Stimulated activated CD8-positive, alpha-beta memory T cell treated with anti-CD3 and anti-CD28 coated beads, Interleukin-4, amount 100 ng/mL, for 4 hours (primary cell): Measurements from ENCODE around the gene CXCR6.
A peak's percentile ranks its signal among the peaks of the same experiment; 100 is the strongest.
"Not testable (repeated sequence)": the region's sequence is repeated elsewhere in the genome, so short reads cannot be mapped to it uniquely, and the experiment has no call there.

ENCODE experiments used
- DNase-seq, 2 donors: peaks; one replicate each; pipeline ENCODE4 v3.0.0-alpha.2; 2020; ENCODE audit warnings: low read depth in 2 of 2, low spot score in 1 of 2

Gene CXCR6

DNA sequence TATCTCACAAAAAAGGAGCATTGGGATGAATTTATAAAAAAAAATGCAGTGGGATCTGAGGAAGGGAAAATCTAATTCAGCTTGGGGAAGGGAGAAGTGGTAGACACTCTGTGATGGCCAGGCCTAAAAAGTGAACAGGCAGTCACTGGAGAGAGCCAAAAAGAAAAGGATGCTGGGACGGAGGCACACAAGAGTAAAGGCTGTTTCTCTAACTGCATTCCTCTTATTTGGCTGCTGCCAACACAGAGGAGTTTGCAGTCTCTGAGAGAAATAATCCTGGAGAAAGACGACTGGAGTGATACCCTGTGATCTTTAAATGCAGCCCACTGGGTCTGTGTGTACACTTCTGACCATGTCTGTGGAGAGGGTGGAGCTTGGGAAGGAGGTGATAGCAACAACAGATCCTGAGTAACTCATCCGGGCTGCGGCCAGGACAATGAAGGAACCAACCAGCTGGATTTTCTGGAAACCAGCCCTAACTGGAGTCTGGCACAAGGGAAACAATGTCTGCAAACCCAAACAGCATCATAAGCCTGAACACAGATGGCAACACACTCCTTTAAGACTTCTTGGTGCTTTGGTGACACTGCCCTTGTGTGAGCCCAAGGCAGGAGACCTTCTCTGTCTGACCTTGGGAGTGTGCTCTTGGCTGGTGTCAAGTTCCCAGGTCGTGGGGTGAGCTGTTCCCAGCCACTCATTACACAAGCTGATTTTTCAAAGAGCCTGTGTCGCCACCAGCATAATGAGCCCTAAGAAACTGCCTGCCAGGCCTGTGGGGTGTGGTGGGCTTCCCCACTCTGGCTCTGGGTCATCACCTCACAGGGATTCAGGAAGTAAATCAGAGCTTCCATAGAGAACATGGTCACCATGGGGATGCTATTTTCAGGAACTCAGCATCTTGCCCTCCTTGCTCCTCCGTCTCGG lies 44.4 kb downstream of the CXCR6 start:
- DNase-seq, result no peak

DNA sequence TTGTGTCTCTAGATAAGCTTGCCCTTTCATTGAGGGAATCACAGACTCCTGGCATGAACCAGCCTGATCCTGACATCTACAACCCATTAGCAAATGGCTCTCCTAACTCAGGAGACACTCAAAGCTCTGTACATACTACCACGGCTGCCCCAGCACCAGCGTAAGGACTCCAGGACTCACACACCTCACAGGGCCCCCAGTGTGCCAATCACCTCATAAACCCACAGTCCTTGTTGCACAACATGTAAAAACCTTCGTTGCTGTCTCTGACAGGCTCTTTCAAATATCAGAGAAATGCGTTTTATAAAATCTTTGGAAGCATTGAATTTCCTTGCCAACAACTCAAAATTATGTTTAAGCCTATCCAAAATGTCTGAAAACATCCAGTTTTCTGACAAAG lies 45.1 kb downstream of the CXCR6 start:
- DNase-seq, result no peak

DNA sequence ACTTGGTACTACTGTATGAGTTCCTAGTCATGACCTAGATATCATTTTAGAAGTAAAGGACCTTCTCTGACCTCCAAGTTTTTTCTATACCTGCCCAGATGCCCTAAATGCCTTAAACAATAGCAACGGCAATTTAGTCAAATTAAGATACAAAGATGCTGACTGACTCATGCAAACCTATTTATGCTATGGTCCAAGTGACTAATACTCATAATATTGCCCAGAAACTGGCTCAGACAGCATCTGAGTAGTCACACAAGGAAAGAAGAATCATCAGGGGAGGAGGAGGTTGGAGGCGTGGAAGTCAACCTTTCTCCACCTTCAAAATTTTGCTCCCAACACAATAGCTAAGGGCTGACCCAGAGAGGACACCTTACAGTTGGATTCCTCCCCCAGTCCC lies 45.5 kb downstream of the CXCR6 start:
- no peak for DNase-seq

DNA sequence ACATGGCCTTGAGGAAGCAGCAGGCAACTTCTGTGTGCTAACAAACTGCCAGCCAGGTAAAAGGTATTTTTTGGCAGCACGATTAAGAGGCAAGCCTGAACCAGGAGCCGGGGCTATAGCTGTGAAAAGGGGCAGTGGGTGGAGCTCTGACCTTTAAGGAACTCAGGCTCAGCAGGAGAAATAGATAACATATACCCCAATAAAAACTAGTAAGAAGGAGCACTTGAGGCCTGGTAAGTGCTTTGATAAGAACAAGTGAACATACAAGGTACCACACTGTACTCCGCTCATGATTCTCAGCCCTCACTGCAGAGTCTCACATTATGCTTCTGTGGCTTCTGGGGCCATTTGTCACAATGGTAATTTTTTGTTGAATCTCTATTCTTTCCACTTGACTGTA lies 46.9 kb downstream of the CXCR6 start:
- no peak for DNase-seq

DNA sequence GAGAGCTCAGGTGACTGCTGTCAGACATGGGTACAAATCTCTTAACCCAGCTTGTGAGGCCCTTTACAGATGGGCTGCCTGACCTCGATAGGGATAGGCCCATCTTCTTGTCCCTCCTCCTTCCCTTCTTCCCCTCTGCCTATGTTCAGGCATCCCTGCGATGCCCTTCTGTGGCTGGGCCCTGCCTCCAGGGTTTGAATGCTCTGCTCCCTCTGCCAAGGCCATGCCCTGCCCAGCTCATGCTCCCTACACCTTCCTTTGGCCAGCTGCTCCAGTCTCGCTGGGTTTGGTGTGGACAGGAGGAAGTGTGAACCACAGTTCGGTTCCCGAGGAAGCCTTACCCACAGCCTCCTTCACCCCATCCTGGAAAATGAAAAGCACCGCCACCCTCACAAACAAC lies 48.1 kb downstream of the CXCR6 start:
- DNase-seq, result no peak

DNA sequence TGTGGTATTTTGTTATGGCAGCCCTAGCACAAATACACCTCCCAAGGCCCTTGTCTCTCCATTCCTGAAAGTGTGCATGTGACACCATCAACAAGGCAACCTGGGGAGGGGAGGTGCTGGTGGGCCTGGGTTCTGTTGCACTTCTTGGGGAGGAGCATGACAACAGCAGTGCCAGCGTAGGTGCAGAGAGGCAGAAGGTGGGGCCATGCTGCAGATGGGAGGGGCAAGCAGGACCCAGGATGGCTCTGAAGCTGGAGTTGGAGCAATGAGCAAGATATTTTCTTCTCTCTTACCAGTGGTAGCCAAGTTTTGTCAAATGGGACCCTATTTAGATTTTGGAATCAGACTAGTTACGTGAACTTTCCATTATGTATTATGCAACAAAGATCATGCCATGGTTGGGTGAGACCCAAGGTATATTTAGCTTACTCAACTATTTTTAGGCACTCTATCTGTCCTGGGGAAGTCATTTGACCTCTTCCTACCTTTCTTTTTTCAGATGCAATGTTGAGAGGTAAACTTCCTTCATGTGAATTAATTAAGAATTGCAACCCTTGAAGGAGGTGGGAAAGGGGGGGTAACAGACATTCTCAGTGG lies 49.0 kb downstream of the CXCR6 start:
- no peak for DNase-seq

DNA sequence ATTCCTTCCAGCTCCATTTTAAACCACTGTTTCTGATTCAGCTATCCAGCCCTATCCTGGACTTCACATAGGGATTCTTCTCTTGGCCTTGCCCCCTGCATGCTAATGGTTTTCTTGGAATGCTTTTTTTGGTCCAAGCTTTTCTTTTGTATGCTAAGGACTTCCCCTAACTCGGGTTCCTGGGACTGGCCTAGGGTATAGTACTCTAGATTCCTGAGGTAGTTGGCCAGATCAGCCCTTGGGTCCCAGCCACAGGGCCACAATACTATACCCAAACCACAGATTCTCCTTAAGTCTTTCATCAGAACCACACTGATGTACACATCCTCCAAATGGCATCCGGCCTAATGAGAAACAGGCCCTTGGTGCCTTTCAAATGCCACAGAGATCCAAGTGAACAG lies 49.6 kb downstream of the CXCR6 start:
- no peak for DNase-seq

DNA sequence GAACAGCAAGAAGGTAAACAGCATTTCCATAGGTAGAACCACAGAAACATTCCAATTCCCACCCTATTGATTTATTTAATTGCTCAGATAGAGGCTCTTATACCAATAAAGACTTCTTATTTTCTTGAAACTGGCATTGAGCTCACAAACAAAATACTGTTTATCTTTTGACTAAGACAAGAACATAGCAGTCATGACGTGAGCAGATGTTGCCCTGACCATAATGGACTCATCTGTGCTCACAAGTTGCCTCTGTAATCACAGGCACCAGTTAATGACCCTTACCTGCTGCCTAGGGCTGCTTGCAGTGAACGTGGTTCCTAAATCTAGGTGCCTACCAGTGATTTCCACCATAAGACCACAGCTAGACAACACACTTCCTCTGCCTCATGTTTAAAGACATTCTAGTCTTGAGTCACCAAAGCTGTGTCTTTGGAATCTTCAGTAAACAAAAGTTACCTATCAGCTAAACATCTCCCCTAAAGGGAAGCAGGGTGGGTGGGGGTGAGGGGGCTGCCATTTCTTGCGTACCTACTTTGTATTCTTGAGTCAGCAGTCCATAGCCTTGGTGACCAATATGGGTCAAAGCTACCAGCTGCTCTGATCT lies 50.3 kb downstream of the CXCR6 start:
- DNase-seq, result peak in 1 of 2 donors; percentile 40

DNA sequence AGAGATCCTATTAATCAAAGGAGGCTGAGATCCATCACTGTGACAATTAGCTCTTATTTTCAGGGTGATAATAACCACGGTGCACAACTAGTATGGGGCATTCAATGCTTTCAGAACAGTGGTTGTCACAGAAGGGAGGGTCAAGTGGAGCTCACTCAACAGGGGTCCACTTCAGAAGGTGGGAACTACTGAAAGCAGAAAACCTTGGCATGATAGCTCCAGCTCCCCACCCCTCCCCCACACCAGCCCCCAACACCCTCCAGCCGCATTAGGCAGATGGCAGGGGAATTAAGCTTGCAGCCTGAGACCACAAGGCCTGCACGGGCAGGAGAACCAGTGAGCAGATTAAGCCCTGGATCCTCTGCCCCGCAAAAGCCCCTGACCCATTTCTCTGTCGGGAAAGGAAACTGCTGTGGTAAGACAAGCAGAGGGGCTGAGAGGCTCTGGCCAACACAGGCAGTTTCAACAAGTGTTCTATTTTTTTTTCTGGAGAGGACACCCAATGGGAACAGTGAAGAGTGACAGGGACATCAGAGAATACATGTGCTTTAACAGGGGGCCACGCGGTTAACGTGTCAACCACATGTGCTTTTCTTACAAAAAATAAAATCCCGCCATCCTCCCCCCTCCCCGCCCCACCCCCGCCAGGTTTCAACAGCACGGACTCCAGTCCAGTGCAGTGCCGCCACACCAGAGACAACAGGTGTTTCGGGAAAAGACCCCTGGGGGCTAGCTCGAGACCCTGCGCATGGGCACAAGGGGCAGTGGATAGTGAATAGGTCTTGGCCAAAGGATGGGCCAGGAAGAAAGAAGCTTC lies 51.4 kb downstream of the CXCR6 start:
- DNase-seq, result peak; percentile 31 to 46

DNA sequence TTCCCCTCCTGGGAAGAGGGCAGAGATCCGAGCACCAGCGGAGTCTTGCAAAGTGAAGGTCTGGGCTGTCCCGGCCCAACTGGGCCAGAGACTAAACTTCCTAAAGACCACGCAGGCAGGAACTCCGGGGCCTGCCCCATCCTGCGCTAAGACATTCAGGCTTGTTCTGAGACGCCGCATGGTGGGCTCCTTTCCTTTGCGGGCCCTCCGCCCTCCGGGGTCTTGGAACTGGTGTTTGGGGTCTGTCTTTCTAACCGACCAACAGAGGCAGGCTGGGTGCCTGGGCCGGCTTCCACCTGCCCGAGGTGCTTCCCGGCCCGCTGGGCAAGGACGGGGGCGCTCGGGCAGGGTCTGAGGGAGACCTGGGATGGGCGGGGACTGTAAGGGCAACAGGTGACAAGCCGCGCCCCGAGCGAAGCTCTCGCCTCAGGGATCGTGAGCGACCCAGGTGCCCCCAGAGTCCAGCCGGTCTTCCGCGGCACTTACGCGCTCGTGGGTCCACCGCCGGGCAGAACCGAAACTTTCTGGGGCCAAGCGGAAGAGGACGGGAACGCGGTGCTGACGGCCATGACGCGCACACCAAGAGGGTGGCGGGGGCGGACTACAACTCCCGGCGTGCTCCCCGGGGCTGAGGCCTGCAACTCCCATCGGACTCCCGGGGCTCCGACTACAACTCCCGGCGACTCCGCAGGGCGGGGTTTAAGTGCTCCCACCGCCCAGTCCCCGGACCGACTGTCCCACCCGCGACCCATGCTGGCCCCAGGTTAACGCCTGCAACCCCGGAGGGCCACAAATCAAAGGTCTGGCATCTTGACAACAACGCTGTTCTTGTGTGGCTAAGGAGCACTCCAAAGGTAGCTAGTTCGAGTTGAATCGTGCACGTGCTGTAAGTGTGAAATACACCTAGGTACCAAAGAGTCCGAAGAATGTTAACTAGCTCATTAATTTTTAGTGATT lies 52.2 kb downstream of the CXCR6 start, which contains the start of gene FYCO1:
FYCO1 (minus strand) TSS at position 589 of the 957 bp plus-strand sequence. CDS start 10,914 bp downstream, outside the sequence.
- DNase-seq, result peak; percentile 68 to 82

DNA sequence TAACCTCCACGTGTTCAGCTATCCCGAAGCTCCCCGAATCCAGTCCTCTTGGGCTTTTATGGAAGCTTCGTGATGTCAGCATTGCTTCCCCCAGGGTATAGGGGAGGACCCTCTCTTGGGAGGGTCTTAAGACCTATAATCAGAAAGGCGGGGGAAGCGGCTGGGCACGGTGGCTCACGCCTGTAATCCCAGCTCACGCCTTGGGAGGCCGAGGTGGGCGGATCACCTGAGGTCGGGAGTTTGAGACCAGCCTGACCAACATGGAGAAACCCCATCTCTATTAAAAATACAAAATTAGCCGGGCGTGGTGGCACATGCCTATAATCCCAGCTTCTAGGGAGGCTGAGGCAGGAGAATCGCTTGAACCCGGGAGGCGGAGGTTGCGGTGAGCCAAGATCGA lies 54.2 kb downstream of the CXCR6 start:
- not testable (repeated sequence) for DNase-seq

DNA sequence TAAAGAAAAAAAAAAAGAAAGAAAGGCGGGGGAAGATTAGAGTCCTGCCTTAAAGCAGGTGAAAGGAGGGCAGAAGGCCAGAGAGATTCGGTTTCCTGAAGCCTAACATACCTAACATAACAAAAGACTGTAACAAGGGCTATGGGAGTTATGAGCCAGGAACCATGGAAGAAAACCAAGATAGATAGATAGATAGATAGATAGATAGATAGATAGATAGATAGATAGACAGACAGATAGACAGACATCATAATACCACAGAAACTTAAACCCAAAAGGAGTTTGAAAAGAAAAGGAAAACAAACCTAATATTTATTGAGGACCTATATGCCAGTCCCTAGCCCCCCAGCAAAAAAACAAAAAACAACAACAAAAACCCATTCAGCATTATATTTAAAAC lies 54.7 kb downstream of the CXCR6 start:
- DNase-seq, result no peak
